ENCODE results near the gene FES.
"Not testable (repeated sequence)": the region's sequence is repeated elsewhere in the genome, so short reads cannot be mapped to it uniquely, and the experiment has no call there.

The FES gene

DNA sequence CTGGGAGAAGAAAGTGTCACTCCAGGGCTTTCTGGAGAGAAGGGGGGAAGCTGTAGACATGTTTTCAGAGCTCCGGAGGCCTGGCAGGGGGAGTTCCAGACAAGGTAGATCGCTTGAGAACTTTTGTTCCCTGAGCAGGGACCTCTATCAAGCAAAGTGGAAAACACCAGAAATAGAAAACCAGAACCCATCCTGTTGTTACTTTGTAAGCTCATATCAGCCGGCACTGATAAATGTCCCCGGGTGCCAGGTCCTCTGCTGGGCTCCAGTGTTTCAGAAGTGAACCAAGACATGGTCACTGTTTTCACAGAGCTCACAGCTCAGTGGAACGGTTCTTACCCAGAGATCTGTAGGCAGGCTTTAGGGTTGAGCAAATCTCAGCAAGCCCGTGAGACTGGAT is 34.5 kb downstream of the FES start:
- TF ChIP-seq, protein P1, sequence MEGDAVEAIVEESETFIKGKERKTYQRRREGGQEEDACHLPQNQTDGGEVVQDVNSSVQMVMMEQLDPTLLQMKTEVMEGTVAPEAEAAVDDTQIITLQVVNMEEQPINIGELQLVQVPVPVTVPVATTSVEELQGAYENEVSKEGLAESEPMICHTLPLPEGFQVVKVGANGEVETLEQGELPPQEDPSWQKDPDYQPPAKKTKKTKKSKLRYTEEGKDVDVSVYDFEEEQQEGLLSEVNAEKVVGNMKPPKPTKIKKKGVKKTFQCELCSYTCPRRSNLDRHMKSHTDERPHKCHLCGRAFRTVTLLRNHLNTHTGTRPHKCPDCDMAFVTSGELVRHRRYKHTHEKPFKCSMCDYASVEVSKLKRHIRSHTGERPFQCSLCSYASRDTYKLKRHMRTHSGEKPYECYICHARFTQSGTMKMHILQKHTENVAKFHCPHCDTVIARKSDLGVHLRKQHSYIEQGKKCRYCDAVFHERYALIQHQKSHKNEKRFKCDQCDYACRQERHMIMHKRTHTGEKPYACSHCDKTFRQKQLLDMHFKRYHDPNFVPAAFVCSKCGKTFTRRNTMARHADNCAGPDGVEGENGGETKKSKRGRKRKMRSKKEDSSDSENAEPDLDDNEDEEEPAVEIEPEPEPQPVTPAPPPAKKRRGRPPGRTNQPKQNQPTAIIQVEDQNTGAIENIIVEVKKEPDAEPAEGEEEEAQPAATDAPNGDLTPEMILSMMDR (IDR thresholded peaks at IDR 0.05; ENCODE audit: low read depth, low read length): no peak
- no peak for DNase-seq (ENCODE audit: extremely low read depth, low read depth)

DNA sequence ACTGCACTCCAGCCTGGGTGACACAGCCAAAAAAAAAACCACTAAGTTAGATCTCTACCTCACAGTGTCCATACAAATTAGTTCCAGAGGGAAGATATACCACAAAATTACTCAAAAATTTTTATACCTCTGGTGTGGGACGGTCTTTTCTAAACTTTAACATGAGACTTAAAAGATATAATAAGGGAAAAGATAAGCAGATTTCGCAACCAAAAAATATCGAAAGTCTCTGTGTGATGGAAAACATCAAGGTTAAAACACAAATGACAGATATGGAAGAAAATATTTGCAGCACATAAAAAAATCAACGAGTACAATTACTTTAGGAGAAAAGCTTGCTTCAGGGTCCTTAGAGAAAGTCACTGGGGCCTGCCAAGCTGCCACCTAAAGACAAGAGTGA is 37.6 kb downstream of the FES start:
- DNase-seq (ENCODE audit: extremely low read depth, low read depth): no peak
- TF ChIP-seq, protein P1 (IDR thresholded peaks at IDR 0.05; ENCODE audit: low read depth, low read length): no peak

DNA sequence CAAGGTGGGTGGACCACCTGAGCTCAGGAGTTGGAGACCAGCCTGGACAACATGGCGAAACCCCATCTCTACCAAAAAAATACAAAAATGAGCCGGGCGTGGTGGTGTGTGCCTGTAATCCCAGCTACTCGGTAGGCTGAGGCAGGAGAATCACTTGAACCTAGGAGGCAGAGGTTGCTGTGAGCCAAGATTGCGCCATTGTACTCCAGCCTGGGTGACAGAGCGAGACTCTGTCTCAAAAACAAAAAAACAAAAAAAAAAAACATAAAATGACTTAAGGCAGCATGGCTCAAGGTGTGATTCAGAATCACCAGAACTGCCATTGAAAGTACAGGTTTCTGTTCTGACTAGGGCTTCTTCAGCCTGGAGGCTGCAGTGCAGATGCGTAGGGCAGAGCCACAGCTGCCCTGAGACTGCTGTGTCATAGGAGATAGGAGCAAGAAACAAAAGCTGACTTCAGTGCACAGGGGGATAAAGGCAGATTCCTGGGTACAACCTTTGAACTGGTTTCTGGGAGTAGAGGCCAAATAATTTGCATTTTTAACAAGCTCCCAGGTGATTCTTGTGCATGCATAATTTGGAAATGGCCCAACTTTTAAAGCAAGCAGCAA is 38.5 kb downstream of the FES start:
- DNase-seq (ENCODE audit: extremely low read depth, low read depth): not testable (repeated sequence)

DNA sequence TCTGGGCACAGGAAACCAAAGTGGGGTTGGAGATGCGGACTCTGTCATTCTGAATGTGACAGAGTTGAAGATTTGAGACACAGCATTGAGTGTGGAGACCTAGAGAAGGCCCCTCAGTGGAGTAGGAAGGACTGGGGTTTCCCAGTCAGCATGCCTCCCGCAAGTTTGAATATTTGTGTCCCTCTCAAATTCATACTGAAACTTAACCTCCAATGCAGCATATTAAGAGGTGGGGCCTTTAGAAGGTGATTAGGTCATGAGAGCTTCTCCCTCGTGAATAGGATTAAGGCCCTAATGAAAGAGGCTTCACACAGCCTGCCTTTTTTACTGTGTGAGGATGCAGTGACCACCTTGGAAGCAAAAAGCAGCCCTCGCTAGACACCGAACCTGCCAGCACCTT is 40.1 kb downstream of the FES start:
- no peak for DNase-seq (ENCODE audit: extremely low read depth, low read depth)
- TF ChIP-seq, protein P1 (IDR thresholded peaks at IDR 0.05; ENCODE audit: low read depth, low read length): no peak

DNA sequence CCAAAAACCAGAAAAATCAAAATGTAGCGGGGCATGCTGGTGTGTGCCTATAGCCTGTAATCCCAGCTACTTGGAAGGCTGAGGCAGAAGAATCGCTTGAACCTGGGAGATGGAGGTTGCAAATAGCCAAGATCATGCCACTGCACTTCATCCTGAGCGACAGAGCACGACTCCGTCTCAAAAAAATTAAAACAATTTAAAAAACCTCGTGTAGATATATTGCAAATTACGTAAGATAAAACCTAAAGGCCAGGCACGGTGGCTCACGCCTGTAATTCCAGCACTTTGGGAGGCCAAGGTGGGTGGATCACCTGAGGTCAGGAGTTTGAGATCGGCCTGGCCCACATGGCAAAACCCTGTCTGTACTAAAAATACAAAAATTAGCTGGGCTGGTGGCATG is 42.5 kb downstream of the FES start:
- not testable (repeated sequence) for DNase-seq (ENCODE audit: extremely low read depth, low read depth)

DNA sequence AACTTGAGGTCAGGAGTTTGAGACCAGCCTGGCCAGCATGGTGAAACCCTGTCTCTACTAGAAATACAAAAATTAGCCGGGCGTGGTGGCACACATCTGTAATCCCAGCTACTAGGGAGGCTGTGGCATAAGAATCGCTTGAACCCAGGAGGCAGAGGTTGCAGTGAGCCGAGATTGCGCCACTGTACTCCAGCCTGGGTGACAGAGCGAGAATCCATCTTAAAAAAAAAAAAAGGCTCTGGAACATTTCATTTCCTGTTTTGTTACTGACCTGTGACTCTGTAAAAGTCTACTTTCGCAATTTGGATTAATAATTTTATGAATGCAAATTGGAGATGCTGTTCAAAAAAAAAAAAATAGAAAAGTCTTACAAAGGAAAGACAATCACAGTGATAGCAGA is 43.8 kb downstream of the FES start:
- not testable (repeated sequence) for DNase-seq (ENCODE audit: extremely low read depth, low read depth)

DNA sequence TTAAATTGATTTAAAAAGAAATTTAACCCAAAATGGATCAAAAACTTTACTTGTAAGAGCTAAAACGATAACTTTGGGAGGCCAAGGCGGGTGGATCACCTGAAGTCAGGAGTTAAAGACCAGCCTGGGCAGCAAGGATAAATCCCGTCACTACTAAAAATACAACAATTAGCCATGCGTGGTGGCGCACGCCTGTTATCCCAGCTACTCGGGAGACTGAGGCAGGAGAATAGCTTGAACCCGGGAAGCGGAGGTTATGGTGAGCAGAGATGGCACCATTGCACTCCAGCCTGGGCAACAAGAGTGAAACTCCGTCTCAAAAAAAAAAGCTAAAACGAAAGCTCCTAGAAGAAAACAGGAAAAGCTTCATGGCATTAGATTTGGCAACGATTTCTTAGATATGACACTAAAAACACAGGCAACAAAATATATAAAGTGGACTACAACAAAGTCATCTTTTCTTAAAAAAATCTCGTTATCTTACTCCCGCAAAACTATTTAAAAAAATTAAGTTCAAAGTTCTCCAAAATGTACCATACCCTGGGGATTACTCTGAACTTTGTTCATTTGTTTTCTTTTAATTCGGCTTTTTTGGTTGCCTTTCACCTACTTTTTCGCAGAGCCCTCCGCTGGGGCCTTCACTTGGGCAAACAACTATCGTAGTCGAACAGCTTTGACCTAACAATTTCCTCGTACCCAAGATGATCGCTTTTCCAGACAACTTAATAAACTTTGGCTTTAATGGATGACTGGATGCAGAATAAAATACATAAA is 45.1 kb downstream of the FES start:
- TF ChIP-seq, protein P1 (IDR thresholded peaks at IDR 0.05; ENCODE audit: low read depth, low read length): no peak
- no peak for DNase-seq (ENCODE audit: extremely low read depth, low read depth)

DNA sequence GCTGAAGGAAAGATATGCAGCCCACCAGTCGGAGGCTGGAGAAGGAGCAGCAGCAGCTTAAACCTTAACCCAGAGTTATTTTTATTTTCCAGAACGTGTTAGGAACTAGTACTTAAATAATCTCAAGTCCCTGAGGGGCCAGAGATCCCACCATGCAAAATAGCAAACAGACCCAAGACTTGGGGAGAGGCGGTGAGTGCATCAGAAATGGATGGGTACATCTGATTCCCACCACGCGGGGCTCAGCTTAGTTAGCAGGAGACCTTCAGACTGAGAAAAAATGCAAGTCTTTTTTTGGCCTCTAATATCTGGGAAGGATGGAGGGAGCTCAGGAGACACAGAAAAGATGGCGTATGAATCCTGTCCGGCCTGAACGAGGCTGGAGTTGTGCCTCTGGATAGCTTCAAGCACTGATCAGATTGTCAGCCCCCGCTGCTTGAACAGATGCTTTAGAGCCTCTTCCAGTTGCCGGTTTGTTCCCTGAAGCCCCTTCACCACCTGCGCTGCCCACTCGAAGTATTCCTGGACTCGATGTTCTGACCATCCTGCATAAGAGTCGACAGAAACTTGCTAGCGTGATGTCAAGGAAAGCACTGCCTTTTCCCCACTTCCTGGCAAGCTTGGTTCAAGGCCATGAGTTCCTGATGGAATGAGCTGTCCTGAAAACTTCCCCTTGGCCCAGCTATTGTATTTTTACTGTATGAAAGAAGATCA is 46.7 kb downstream of the FES start:
- TF ChIP-seq, protein P1 (IDR thresholded peaks at IDR 0.05; ENCODE audit: low read depth, low read length): no peak
- DNase-seq (ENCODE audit: extremely low read depth, low read depth): no peak

DNA sequence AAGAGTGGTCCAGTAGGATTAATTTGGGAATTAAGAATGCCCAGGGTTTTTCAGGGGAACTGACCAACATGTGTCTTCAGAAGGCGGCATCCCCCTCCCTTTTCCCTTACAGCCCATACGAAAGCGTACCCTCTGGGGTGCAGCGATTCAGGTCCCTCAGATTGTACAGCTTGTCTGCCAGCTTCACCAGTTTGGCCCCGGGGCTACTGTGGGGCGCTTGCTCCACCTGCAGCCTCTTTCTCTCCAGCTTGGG is 47.2 kb downstream of the FES start:
- no peak for DNase-seq (ENCODE audit: extremely low read depth, low read depth)
- TF ChIP-seq, protein P1 (IDR thresholded peaks at IDR 0.05; ENCODE audit: low read depth, low read length): no peak
